Measurements from ENCODE around the gene C7orf57.

- TF ChIP-seq USF1 (CRISPR knock-in tag; IDR thresholded peaks at IDR 0.05) = no peak
- TF ChIP-seq, protein P1, sequence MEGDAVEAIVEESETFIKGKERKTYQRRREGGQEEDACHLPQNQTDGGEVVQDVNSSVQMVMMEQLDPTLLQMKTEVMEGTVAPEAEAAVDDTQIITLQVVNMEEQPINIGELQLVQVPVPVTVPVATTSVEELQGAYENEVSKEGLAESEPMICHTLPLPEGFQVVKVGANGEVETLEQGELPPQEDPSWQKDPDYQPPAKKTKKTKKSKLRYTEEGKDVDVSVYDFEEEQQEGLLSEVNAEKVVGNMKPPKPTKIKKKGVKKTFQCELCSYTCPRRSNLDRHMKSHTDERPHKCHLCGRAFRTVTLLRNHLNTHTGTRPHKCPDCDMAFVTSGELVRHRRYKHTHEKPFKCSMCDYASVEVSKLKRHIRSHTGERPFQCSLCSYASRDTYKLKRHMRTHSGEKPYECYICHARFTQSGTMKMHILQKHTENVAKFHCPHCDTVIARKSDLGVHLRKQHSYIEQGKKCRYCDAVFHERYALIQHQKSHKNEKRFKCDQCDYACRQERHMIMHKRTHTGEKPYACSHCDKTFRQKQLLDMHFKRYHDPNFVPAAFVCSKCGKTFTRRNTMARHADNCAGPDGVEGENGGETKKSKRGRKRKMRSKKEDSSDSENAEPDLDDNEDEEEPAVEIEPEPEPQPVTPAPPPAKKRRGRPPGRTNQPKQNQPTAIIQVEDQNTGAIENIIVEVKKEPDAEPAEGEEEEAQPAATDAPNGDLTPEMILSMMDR (IDR thresholded peaks at IDR 0.05) = no peak
- TF ChIP-seq ZNF416 (CRISPR knock-in tag; IDR thresholded peaks at IDR 0.05) = no peak
- TF ChIP-seq SP1 (CRISPR knock-in tag; conservative IDR thresholded peaks at IDR 0.05) = no peak
- no peak for TF ChIP-seq SMAD4 (CRISPR knock-in tag; IDR thresholded peaks at IDR 0.05)
Measured at GRCh38 chr7:48040944-48041652, 5.8 kb downstream of the C7orf57 start.

All from WTC11 (cell line).